MM.1S (cell line): ENCODE measurements around the gene CDH2.

ENCODE experiments used
- CTCF ChIP-seq: fragments of 300-600 bp; sonication (generic); IDR thresholded peaks from 2 replicates; pipeline ENCODE4 v1.5.1; 2016; ENCODE audit warnings: antibody characterized with exemption, low read length, mixed read lengths
- EZH2 ChIP-seq: fragments of 300-600 bp; sonication (generic); optimal IDR thresholded peaks from 2 replicates; pipeline ENCODE3; 2017; ENCODE audit warnings: low read depth, mild to moderate bottlenecking, antibody characterized with exemption, low read length, mixed read lengths

- TF ChIP-seq CTCF, result no peak
- TF ChIP-seq EZH2, result no peak
These were observed 173.5 kb downstream of the CDH2 start for GRCh38 chr18:28003451-28003850.
